BLaER1 (cell line): ENCODE measurements around the gene RFNG.

Experiments
- H3K27ac ChIP-seq: shearing (Covaris generic); formaldehyde crosslinking; 2 replicates; pipeline ENCODE4 v1.8.1; 2022
- H3K27me3 ChIP-seq: shearing (Covaris generic); formaldehyde crosslinking; 2 replicates; pipeline ENCODE4 v1.8.1; 2022
- H3K36me3 ChIP-seq: shearing (Covaris generic); formaldehyde crosslinking; 2 replicates; pipeline ENCODE4 v1.8.1; 2022
- H3K4me1 ChIP-seq: shearing (Covaris generic); formaldehyde crosslinking; 2 replicates; pipeline ENCODE4 v1.8.1; 2022
- H3K4me2 ChIP-seq: shearing (Covaris generic); formaldehyde crosslinking; 2 replicates; pipeline ENCODE4 v1.8.1; 2022
- H3K4me3 ChIP-seq: shearing (Covaris generic); formaldehyde crosslinking; 2 replicates; pipeline ENCODE4 v1.8.1; 2022
- H3K9ac ChIP-seq: shearing (Covaris generic); formaldehyde crosslinking; 2 replicates; pipeline ENCODE4 v1.8.1; 2022
- H3K9me3 ChIP-seq: shearing (Covaris generic); formaldehyde crosslinking; 2 replicates; pipeline ENCODE4 v1.8.1; 2022
- H4K20me1 ChIP-seq: shearing (Covaris generic); formaldehyde crosslinking; 2 replicates; pipeline ENCODE4 v1.8.1; 2022
- Cebpa-rat ChIP-seq: shearing (Covaris generic); IDR thresholded peaks from 2 replicates; pipeline ENCODE4 v1.8.1; 2022

Gene RFNG

GRCh38 chr17:82058855-82059249, 7.2 kb upstream of the RFNG start:
- Histone ChIP-seq H3K36me3 (peaks cover 97% of the 10 kb centered on the region), H3K9ac (peak overlapping the region; percentile 54; the same call in 1 of the 2 replicates), H3K27ac (peak overlapping the region; percentile 63; the same call in 1 of the 2 replicates), H4K20me1 (peaks cover 87% of the 10 kb centered on the region), H3K9me3 (no peaks in the 10 kb centered on the region), H3K27me3 (no peaks in the 10 kb centered on the region), H3K4me2 (peak overlapping the region; percentile 72), H3K4me3 (no peak overlapping the region), H3K4me1 (peaks cover 55% of the 10 kb centered on the region)
- no peak for TF ChIP-seq Cebpa-rat

DNA sequence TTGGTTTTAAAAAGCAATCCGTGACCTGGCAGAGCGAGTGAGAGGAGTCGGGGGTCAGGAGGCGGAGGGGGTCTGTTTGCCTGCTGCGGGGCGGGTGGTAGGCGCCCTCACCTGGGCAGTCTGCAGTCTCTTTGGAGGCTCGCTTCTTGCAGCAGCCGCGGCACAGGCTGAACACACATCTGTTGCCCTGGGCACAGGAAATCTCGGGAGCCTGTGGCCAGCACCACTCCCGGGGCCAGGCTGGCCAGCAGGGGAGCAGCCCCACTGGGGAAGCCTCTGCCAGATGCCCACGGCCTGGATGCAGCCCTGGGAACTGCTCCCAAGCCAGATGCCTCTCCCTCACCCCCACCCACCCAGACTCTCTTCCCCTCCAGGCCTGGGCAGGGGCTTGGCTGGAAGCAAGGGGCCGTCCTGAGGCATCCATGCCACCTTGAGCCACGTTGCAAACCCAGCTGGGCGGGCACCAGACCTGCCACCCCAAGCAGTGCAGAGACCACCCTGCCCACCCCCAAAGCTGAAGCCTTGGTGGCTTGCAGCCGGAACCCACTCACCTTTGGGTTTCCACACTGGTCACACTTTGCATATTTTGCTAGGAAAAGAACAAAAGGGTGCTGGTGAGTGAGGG, 6.7 kb upstream of the RFNG start:
- Histone ChIP-seq H3K9ac (peak overlapping the region; percentile 54; the same call in 1 of the 2 replicates), H3K4me1 (peaks cover 55% of the 10 kb centered on the region), H3K27me3 (no peaks in the 10 kb centered on the region), H3K36me3 (peaks cover 97% of the 10 kb centered on the region), H3K4me2 (peak overlapping the region; percentile 72), H3K9me3 (no peaks in the 10 kb centered on the region), H4K20me1 (peaks cover 87% of the 10 kb centered on the region), H3K27ac (no peak overlapping the region), H3K4me3 (no peak overlapping the region)
- no peak for TF ChIP-seq Cebpa-rat

DNA sequence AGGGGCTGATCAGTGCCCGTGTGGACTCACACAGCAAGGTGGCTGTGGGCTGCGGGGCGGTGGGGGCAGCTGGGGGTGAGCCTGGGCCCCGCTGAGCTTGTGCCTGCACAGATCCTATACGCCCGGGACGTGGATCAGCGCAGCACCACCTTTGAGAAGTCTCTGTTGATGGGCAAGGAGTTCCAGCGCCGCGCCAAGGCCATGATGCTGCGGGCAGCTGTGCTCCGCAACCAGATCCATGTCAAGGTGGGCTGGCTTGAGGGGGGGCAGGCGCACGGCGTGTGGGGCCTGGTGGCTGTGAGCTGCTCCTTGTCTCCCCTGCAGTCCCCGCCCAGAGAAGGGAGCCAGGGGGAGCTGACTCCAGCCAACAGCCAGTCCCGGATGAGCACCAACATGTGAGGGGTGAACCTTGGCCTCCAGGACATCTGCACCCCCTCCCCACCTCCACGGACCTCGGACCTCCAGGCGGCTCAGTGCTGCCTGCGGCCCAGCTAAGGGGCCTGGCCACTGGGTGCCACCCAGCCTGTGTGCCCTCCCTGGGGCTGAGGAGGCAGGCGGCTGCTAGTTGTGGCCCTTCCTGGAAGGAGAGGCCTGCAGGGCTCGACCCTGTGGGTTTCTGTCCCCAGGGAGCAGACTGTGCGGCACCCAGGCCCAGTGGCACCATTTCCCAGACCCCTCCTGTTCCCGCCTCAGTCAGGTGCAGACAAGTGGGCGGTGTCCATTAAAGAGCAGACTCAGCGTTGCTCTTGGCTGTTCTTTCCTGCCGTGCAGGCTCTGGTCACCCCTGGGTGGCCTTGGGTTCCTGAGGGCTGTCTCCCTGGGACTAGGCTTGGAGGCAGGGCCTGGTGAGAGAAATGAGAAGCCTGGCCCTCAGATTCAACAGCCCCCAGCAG, 5.4 kb upstream of the RFNG start:
- peaks cover 65% of the 10 kb centered on the region for H3K4me1 ChIP-seq
- no peak overlapping the region for H3K9ac ChIP-seq
- no peak for TF ChIP-seq Cebpa-rat
- H3K4me3 ChIP-seq = no peak overlapping the region
- H4K20me1 ChIP-seq = peaks cover 92% of the 10 kb centered on the region
- H3K27ac ChIP-seq = no peak overlapping the region
- H3K9me3 ChIP-seq = no peaks in the 10 kb centered on the region
- peak overlapping the region; percentile 5; the same call in 1 of the 2 replicates for H3K4me2 ChIP-seq
- H3K36me3 ChIP-seq = peaks cover 87% of the 10 kb centered on the region
- no peaks in the 10 kb centered on the region for H3K27me3 ChIP-seq

DNA sequence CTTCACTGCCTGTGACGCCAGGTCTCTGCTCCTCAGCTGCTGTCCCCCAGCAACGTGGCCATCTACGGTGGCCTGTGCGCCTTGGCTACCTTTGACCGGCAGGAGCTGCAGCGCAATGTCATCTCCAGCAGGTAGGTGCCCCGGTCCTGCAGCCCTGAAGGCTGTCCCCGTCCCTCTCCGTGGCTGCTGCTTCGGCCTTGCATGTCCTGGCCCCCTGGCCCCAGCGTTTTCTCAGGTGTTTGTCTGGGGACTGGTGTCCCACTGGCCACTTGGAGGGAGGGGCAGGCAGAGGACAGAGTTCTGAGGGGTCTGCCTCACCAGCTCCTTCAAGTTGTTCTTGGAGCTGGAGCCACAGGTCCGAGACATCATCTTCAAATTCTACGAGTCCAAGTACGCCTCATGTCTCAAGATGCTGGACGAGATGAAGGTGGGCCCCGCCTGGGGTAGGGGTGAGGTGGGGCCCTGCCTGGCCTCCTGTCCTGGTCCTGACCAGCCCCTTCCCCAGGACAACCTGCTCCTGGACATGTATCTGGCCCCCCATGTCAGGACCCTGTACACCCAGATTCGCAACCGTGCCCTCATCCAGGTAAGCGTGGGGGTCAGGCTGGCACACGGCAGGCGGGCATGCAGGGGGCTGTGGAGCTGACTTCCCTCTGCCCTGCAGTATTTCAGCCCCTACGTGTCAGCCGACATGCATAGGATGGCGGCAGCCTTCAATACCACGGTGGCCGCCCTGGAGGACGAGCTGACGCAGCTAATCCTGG, 4.5 kb upstream of the RFNG start:
- Histone ChIP-seq H4K20me1 (peaks cover 90% of the 10 kb centered on the region), H3K36me3 (peaks cover 80% of the 10 kb centered on the region), H3K4me2 (no peak overlapping the region), H3K9ac (no peak overlapping the region), H3K9me3 (no peaks in the 10 kb centered on the region), H3K27me3 (no peaks in the 10 kb centered on the region), H3K4me3 (no peak overlapping the region), H3K27ac (no peak overlapping the region), H3K4me1 (peaks cover 65% of the 10 kb centered on the region)
- TF ChIP-seq Cebpa-rat = no peak

- Histone ChIP-seq H3K27ac (no peak overlapping the region), H3K4me3 (no peak overlapping the region), H4K20me1 (peaks cover 83% of the 10 kb centered on the region), H3K4me1 (peaks cover 69% of the 10 kb centered on the region), H3K36me3 (peaks cover 74% of the 10 kb centered on the region), H3K4me2 (no peak overlapping the region), H3K9me3 (no peaks in the 10 kb centered on the region), H3K27me3 (no peaks in the 10 kb centered on the region), H3K9ac (no peak overlapping the region)
- no peak for TF ChIP-seq Cebpa-rat
These were observed 3.7 kb upstream of the RFNG start for GRCh38 chr17:82055023-82055964.

GRCh38 chr17:82054351-82055022, 2.9 kb upstream of the RFNG start:
- H3K27ac ChIP-seq = no peak overlapping the region
- no peak for TF ChIP-seq Cebpa-rat
- H3K9ac ChIP-seq = no peak overlapping the region
- no peaks in the 10 kb centered on the region for H3K27me3 ChIP-seq
- H3K4me2 ChIP-seq = no peak overlapping the region
- peaks cover 74% of the 10 kb centered on the region for H3K36me3 ChIP-seq
- H4K20me1 ChIP-seq = peaks cover 75% of the 10 kb centered on the region
- no peak overlapping the region for H3K4me3 ChIP-seq
- no peaks in the 10 kb centered on the region for H3K9me3 ChIP-seq
- peaks cover 67% of the 10 kb centered on the region for H3K4me1 ChIP-seq

DNA sequence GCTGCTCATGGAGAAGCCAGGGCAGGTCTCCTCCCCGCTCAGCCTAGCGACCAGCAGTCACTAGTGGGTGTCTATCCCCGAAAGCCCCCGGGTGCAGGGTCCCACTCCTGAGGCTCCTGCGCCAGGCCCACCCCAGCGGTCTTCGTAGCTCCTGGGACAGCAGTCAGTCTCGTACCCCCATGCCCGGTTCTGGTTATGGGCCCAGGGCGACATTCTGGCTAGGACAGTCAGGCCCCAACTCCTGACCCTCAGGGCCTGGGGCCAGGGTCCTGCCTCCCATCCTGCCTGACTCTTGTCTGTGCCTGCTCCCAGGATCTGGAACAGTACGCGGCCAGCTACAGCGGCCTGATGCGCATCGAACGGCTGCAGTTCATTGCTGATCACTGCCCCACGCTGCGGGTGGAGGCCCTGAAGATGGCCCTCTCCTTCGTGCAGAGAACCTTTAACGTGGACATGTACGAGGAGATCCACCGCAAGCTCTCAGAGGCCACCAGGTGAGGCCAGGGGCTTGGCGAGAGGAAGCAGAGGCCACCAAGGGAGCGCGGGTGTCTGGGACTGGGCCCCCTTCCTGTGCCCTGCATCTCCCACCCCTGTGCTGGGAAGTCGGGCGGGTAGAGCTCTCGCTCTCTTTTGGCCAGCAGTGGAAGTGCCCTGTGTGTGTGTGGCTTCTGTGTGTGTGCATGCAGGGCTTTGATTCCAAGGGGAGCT, 2.1 kb upstream of the RFNG start:
- no peak for TF ChIP-seq Cebpa-rat
- H3K36me3 ChIP-seq = peaks cover 74% of the 10 kb centered on the region
- no peaks in the 10 kb centered on the region for H3K9me3 ChIP-seq
- peaks cover 67% of the 10 kb centered on the region for H4K20me1 ChIP-seq
- peak overlapping the region; percentile 88; the same call in 1 of the 2 replicates for H3K9ac ChIP-seq
- no peak overlapping the region for H3K27ac ChIP-seq
- H3K4me3 ChIP-seq = peak overlapping the region; percentile 98; the same call in 1 of the 2 replicates
- no peaks in the 10 kb centered on the region for H3K27me3 ChIP-seq
- H3K4me2 ChIP-seq = peak overlapping the region; percentile 98; the same call in 1 of the 2 replicates
- H3K4me1 ChIP-seq = peaks cover 59% of the 10 kb centered on the region

GRCh38 chr17:82053130-82053529, 1.5 kb upstream of the RFNG start:
- peak overlapping the region; percentile 98 for H3K4me3 ChIP-seq
- H4K20me1 ChIP-seq = peaks cover 61% of the 10 kb centered on the region
- H3K4me1 ChIP-seq = peaks cover 55% of the 10 kb centered on the region
- H3K9me3 ChIP-seq = no peaks in the 10 kb centered on the region
- no peak for TF ChIP-seq Cebpa-rat
- H3K9ac ChIP-seq = peak overlapping the region; percentile 88
- H3K4me2 ChIP-seq = peak overlapping the region; percentile 98
- H3K27me3 ChIP-seq = no peaks in the 10 kb centered on the region
- peaks cover 74% of the 10 kb centered on the region for H3K36me3 ChIP-seq
- no peak overlapping the region for H3K27ac ChIP-seq
